GM08714 (cell line): ENCODE measurements around the gene C10orf120.

Experiments
- H3K4me3 ChIP-seq: fragments of 200-500 bp; sonication (Bioruptor generic); 2 replicates; pipeline ENCODE4 v1.5.1; 2014; ENCODE audit warnings: mild to moderate bottlenecking, low read length, inconsistent platforms
- ZNF274 ChIP-seq: IDR thresholded peaks from 2 replicates; pipeline ENCODE4 v1.6.1; 2012; ENCODE audit warnings: mild to moderate bottlenecking, low read depth, low read length

C10orf120 gene

DNA sequence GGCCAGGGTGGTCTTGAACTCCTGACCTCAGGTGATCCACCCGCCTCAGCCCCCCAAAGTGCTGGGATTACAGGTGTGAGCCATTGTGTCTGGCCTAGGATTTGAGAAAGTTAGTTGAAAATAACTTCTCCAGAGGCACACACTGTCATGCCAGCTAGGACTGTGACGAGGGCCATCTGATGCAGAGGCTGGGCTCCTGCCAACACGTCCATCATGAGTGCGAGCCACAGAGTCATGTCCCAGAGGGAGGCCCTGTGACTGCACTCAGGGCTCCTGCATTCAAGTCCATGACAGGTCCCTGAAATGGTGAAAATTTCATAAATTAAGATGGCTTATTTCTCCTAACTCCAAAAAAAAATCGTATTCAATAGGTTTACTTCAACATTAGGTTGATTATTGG is 17.1 kb downstream of the C10orf120 start:
- no peak overlapping the region for H3K4me3 ChIP-seq
- TF ChIP-seq ZNF274, result no peak

DNA sequence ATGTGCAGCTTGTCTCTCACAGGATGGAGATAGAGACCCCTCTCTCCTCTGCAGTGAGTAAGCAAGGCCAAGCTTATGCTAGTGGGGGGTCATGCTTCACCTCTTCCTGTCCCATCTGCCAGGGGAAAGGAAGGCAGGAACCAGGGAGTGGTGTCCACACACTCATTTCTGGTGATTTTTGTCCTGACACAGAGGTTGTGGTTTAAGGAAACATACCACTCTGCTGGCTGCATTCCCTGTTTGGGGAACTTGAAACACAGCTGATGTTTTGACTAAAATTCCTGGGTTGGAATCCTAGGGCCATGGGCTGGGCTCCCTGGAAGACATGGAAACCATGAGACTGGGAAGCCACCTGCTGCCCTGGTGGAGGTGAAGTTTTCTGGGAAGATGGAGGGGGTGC is 21.4 kb downstream of the C10orf120 start:
- H3K4me3 ChIP-seq, result no peak overlapping the region
- TF ChIP-seq ZNF274, result no peak

GRCh38 chr10:122675278-122675677 is 24.4 kb downstream of the C10orf120 start:
- H3K4me3 ChIP-seq, result no peak overlapping the region
- no peak for TF ChIP-seq ZNF274

- TF ChIP-seq ZNF274, result no peak
- H3K4me3 ChIP-seq, result no peak overlapping the region
Measured at GRCh38 chr10:122674781-122675180, 24.9 kb downstream of the C10orf120 start.

- no peak overlapping the region for H3K4me3 ChIP-seq
- TF ChIP-seq ZNF274, result no peak
Measured at GRCh38 chr10:122673731-122674130, 25.9 kb downstream of the C10orf120 start.

GRCh38 chr10:122673269-122673668 is 26.4 kb downstream of the C10orf120 start:
- H3K4me3 ChIP-seq, result no peak overlapping the region
- no peak for TF ChIP-seq ZNF274

GRCh38 chr10:122672655-122673054 is 27.0 kb downstream of the C10orf120 start:
- no peak overlapping the region for H3K4me3 ChIP-seq
- no peak for TF ChIP-seq ZNF274

DNA sequence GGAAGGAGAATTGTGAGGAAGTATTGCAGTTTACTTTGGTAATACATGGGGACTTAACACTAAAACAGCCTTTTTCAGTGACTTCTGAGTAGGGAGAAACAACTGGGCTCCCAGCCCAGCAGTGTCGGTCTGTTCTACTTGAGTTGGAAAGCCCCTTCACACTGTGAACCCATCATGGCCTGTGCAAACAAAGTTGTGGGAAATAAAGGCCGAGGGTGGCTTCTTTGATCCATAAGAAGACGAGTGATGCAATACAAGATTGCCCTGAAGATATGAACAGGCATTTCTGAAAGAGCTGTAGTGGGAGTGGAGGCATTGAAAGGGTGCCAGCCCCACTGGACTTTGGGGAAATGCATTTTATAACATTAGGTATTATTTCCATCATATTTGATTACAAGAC is 28.3 kb downstream of the C10orf120 start:
- no peak for TF ChIP-seq ZNF274
- no peak overlapping the region for H3K4me3 ChIP-seq

GRCh38 chr10:122669842-122670241 is 29.8 kb downstream of the C10orf120 start:
- no peak for TF ChIP-seq ZNF274
- no peak overlapping the region for H3K4me3 ChIP-seq

DNA sequence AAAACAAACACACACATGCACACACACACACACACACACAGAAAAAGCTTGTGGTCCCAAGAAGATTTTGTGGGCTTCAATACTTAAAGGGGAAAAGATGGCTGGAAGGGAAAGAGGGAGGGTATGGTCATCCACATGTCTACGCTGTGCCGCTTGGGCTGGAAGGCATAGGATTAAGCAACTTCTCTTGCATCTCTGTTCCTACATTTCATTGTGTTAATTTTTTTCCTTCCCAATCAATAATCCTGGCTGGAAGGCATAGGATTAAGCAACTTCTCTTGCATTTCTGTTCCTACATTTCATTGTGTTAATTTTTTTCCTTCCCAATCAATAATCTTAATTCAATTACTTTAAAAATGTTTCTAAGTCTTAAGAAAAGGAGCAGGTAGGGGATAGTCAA is 30.6 kb downstream of the C10orf120 start:
- TF ChIP-seq ZNF274, result no peak
- H3K4me3 ChIP-seq, result no peak overlapping the region

- no peak for TF ChIP-seq ZNF274
- H3K4me3 ChIP-seq, result no peak overlapping the region
Measured at GRCh38 chr10:122665946-122666345, 33.7 kb downstream of the C10orf120 start.

GRCh38 chr10:122665329-122665860 is 34.3 kb downstream of the C10orf120 start:
- H3K4me3 ChIP-seq, result no peak overlapping the region
- TF ChIP-seq ZNF274, result no peak

GRCh38 chr10:122664501-122664900 is 35.1 kb downstream of the C10orf120 start:
- no peak for TF ChIP-seq ZNF274
- H3K4me3 ChIP-seq, result no peak overlapping the region

DNA sequence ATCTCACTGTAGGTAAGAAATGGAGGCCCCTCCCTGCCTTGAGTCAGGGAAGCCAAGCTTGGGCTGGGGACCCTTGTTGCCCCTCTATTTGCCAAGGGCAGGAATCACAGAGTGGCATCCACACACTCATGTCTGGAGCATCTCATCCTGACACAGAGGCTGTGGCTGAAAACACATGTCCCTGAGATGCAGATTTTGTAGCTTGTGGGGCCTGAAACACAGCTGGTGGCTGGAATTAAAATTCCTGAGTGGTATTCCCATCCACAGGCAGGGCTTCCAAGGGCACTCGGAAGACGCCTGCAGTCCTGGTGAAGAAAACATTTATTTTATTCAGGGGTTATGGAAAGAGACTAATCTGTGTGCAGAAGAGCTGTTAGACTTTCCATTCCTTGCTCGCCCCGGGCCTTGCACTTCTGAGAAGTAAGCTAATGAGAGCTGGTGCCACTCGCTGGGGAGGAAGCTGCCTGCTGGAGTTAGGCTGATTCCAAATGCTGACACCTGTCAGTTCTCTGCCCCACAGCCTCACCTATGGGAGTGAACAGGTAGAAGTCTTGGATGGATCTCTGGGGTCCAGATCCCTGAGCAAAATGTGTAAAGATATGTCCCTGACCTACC is 36.0 kb downstream of the C10orf120 start:
- no peak overlapping the region for H3K4me3 ChIP-seq
- TF ChIP-seq ZNF274, result no peak

DNA sequence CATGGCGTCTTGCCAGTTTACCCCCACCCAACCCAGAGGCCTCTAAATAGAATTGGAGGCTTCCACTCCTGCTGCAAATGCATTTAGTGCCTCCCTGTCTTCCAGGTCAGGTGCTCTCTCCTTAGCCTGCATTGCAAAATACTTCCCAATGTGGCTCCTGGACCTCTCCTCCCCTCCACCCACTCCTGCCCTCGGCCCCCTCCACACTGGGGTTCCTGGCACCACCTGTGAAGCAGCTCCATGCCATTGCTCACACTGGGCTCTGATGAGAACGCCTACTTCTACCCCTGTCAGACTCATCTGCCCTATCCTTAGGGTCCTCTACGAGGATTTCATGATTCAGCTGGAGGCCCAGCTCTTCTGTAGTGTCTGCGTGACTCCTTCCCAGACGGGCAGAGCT is 37.4 kb downstream of the C10orf120 start:
- no peak for TF ChIP-seq ZNF274
- H3K4me3 ChIP-seq, result no peak overlapping the region

GRCh38 chr10:122660696-122661095 is 39.0 kb downstream of the C10orf120 start:
- no peak overlapping the region for H3K4me3 ChIP-seq
- no peak for TF ChIP-seq ZNF274
